K562 treated with DMSO at 1 percent for 12 hours (cell line): ENCODE measurements around the gene PRKAA1. TPM values are rescaled to one million over a fixed set of nuclear protein-coding genes. Genes with fewer than 3 reads are reported as not detected.

ENCODE experiments used
- total RNA-seq: library from RNA; unstranded; fragments of 300-600 nt; gene quantifications from 2 replicates; pipeline ENCODE4 v1.2.3, GENCODE V29; 2022; ENCODE audit not compliant: insufficient read depth

PRKAA1 gene
- 6.1 and 29.8 TPM in 2 replicates for total RNA-seq

GRCh38 chr5:40798012-40798800 lies at the start of gene PRKAA1:
Gene PRKAA1, minus strand, starts transcription at chr5:40798374. Its CDS starts 185 bp downstream, at chr5:40798189.

GRCh38 chr5:40841068-40841805 lies 43.1 kb upstream of the PRKAA1 start, which contains the start of gene CARD6:
Gene CARD6, plus strand, starts transcription at chr5:40841367. Its CDS starts 16 bp downstream, at chr5:40841383.

GRCh38 chr5:40834849-40835787 lies 36.9 kb upstream of the PRKAA1 start, which contains the start of gene RPL37:
Gene RPL37, minus strand, starts transcription at chr5:40835222. Its CDS starts 37 bp downstream, at chr5:40835185.

GRCh38 chr5:40755407-40756365 lies 42.5 kb downstream of the PRKAA1 start, which contains the start of gene TTC33:
Gene TTC33, minus strand, starts transcription at chr5:40755961. Its CDS starts 8,943 bp downstream, at chr5:40747018.

Other genes with a start within 250 kb of the PRKAA1 start
- not detected in 2 replicates for gene PTGER4, start 118.5 kb downstream of the PRKAA1 start, total RNA-seq
- gene TTC33, start 42.4 kb downstream of the PRKAA1 start, total RNA-seq: 3.5 and 9.0 TPM in 2 replicates
- 1,696 and 2,749 TPM in 2 replicates for gene RPL37, start 36.8 kb upstream of the PRKAA1 start, total RNA-seq
- gene CARD6, start 43.0 kb upstream of the PRKAA1 start, total RNA-seq: 2.7 and 7.1 TPM in 2 replicates
- not detected in 2 replicates for gene C7, start 111.1 kb upstream of the PRKAA1 start, total RNA-seq